Activated CD4-positive, CD25-positive, alpha-beta regulatory T cell treated with anti-CD3 and anti-CD28 coated beads, Interleukin-2, amount 50 U/mL, for 16 hours (primary cell): Measurements from ENCODE around the gene ATP13A1.

Experiments used
- DNase-seq: peaks from one replicate; pipeline ENCODE4 v3.0.0-alpha.2; 2020; ENCODE audit warnings: low read depth, low spot score

Gene ATP13A1

DNA sequence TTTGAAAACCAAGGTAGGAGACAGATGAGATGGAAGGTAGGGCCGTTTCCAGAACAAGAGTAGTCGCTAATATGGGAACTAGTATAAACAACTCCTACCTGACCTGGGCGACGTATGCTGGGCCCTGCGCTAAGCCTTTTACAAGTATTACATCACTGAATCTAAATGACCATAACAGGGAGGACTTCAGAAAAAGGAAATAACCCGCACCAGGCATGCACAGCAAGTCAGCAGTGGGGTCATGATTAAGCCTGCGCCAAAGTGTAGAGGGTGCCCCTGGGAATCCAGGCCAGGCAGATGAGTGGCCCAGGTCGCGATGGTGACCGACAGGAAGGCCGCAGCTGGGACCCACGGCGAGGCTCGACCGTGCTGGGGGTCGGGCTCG is 613 bp downstream of the ATP13A1 start:
- no peak for DNase-seq

DNA sequence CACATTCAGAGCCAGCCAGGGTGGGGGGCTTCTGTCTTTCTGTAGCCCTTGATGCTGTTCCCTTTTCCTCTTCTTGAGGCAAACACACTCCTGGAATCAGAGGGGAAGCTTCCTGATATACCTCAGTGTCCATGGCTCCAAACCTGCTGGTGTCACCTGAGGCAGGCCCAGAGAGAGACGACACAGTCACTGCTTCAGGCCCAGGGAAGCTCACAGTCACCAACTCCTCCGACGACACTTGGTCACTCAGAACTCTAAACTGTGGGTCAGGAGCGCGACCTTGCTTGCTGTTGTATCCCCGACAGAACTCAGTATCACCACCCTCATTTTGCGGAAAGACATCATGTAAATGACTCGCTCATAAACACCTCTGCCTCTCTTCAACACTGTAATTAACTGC is 1.1 kb downstream of the ATP13A1 start:
- DNase-seq: no peak

- DNase-seq: no peak
Measured at GRCh38 chr19:19661675-19662251, 1.7 kb downstream of the ATP13A1 start.

DNA sequence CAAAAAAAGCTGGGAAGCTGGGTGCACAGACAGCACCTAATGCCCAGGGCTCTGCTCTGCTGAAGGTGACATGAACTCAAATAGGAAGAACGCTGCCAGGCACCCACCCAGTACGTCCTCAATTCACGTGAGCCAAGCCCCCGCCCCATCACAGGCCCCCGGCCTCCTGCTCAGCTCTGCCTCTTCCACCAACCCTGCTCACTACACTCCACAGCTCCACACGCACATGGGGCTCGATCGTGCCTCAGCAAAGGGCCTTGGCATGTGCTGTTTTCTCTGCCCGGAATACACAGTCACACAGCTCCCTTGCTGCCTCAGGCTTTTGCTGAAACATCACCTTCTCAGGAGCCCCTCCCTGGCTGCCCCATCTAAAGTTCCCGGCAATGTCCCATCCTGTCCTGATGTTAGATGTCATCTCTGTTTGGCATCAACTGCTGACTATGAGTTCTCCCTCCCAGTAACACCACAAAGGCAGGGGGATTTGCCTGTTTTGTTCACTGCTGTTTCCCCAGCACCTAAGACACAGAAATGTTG is 2.3 kb downstream of the ATP13A1 start:
- DNase-seq: no peak

- DNase-seq: no peak
Measured at GRCh38 chr19:19659646-19660245, 3.7 kb downstream of the ATP13A1 start.

GRCh38 chr19:19657397-19657783 is 6.1 kb downstream of the ATP13A1 start:
- no peak for DNase-seq

- DNase-seq: no peak
Measured at GRCh38 chr19:19656451-19657396, 6.8 kb downstream of the ATP13A1 start.

- no peak for DNase-seq
Measured at GRCh38 chr19:19655641-19656343, 7.7 kb downstream of the ATP13A1 start.

- no peak for DNase-seq
Measured at GRCh38 chr19:19655051-19655594, 8.4 kb downstream of the ATP13A1 start.

DNA sequence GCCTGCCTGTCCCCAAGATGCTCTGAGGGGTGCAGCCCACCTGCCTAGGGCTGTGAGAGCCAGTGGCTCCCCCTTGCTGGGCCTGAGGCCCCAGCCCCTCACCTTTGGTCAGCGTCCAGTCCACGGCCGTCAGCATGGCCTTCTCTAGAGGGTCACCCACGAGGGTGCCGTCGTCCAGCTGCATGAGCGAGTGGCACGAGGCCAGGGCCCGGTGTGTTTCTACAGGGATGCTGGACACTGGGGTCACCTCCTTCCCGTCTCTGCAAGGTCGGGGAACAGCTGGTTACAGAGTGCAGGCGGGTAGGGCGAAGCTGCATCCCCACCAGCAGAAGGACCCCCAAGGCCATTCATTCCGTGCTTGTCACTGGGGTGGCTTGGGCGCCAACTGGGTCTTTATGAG is 9.0 kb downstream of the ATP13A1 start:
- DNase-seq: no peak

- no peak for DNase-seq
Measured at GRCh38 chr19:19653597-19654147, 9.8 kb downstream of the ATP13A1 start.

GRCh38 chr19:19652482-19653295 is 10.8 kb downstream of the ATP13A1 start:
- DNase-seq: no peak

DNA sequence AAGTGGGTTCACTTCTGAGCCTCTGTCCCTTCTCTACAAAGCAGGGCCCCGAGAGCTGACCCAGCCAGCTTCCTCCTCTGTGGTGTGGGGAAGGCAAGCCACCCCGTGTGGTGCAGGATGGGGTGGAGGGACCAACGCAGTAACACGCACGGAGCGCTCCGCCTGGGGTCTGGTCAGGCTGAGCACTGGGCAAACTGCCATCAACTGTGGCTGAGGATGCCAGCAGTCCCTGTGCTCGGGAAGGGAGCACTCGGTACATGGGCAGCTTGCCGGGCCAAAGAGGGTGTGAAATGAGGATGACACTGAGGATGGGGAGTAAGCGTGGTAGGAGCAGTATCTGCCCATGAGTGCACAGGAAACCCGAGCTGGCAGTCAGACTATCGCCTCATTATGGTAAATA is 12.4 kb downstream of the ATP13A1 start:
- DNase-seq: no peak

DNA sequence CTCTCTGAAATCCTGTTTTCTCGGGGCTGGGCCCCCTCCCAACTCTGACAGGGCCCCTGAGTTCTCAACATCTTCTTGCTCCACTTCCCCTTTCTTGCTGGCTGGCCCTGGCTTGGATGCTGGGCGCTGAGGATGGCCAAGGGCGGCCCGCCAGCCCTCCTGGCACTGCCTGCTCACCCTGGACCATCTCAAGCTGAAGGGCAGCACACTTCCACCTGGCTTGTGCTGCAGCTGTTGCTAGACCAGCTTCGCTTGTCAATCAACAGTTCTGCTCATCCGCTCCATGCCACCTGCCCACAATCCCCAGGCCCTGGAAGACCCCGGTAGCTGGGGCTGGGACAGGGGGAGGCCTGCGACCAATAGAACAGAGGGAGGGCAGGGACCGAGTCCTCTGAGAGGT is 13.1 kb downstream of the ATP13A1 start:
- no peak for DNase-seq

- DNase-seq: no peak
Measured at GRCh38 chr19:19649580-19649995, 13.9 kb downstream of the ATP13A1 start.

GRCh38 chr19:19649155-19649554 is 14.3 kb downstream of the ATP13A1 start:
- DNase-seq: no peak

DNA sequence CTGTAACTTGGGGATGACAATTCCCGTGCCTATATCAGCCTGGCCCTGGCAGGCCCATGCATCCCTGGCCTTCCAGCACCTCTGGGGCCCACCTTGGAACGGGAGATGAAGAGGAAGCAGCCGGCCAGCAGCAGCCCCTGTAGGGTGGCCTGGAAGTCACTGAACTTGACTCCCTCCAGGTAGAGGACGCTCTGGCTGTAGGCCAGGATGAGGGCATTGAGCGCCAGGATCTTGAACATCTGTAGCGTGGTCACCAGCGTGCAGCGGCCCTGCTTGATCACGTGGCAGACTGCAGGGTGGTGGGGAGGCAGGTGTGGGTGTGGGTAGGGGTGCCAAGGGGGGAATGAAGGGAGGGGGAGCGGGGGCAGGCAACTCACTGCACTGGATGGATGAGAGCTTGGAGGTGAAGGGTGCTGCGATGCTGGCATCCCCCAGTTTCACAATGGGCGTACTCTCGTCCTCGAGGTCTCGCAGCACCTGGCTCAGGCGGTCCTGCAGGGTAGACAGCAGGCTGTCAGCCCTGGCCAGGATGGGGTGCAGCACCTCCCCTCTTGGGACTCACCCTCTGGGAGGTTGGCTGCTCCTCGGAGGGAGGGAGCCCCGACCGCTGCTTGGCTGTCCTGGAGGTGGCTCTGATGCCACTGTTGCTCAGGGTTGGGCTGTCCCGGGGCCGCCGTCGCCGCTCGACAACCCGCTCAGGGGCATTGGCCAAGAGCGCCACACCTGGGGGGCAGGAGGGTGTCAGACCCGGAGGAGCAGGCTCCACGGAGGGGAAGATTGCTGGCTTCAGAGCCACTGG is 16.2 kb downstream of the ATP13A1 start:
- no peak for DNase-seq

DNA sequence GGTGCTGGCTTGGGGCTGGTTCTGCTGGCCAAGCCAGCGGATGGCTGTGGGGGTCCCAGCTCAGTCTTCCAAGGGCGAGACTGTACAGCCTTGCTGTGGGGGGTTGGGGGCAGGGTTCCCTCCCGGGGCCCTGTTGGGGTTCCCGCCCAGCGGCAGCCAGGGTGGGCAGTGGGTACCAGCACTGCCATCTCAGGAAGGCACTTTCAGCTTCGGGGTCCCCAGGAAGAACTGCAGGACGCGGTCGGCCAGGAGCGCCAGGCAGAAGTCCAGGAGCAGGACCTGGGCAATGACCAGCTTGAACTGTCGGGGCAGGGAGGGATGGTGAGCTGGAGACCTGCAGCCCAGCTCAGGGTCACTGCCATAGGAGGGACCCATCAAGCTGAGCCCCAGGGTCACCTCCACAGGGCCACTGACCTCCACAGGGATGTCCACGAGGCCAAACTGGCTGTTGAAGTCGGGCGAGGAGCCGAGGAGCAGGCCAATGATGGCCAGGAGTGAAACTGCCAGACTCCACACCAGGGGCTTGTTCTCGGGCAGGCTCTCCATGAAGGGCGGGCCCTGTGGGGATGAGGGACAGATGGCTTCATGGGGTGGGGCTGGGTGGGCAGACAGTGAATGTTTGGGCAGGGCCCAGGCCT is 18.1 kb downstream of the ATP13A1 start:
- no peak for DNase-seq

DNA sequence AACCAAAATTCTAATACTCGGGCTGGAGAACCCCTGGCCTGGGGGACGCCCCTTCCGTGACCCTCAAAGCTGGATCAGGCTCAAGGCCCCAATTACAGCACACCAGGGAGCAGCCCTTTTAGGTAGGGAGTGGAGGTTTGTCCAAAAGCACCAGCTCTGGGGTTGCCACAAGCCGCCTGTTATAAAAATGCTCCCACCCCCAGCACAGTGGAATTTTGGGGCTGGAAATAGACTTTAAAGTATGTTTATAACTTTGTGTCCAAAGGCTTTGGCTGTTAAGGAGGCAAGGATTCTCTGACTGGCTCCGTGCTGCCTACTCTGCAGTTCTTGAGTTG is 19.5 kb downstream of the ATP13A1 start:
- no peak for DNase-seq
